K562 (cell line): ENCODE measurements around the gene DCUN1D1. TPM values are rescaled to one million over a fixed set of nuclear protein-coding genes. Genes with fewer than 3 reads are reported as not detected.

ENCODE experiments used
- ADNP ChIP-seq: fragments of 200-800 bp; sonication (Bioruptor generic); IDR thresholded peaks from 2 replicates; pipeline ENCODE4 v1.6.1; 2016; ENCODE audit warnings: missing genetic modification characterization, missing compliant biosample characterization
- ARNT ChIP-seq, 2 experiments: fragments of 450-650 bp; IDR thresholded peaks; 2 replicates each; pipeline ENCODE4 v1.6.1; 2016; ENCODE audit warnings: mild to moderate bottlenecking in 1 of 2
- CAMTA2 ChIP-seq: fragments of 250-450 bp; sonication (Bioruptor Pico); conservative IDR thresholded peaks from 2 replicates; pipeline ENCODE4 v1.5.1; 2022
- CC2D1A ChIP-seq: fragments of 450-650 bp; IDR thresholded peaks from 2 replicates; pipeline ENCODE4 v1.6.1; 2017; ENCODE audit warnings: mild to moderate bottlenecking
- EHMT2 ChIP-seq: fragments of 450-650 bp; IDR thresholded peaks from 2 replicates; pipeline ENCODE4 v1.6.1; 2018; ENCODE audit warnings: antibody characterized with exemption
- FOXJ2 ChIP-seq: fragments of 200-800 bp; sonication (Bioruptor generic); IDR thresholded peaks from 2 replicates; pipeline ENCODE4 v1.6.1; 2016; ENCODE audit warnings: missing genetic modification characterization, missing compliant biosample characterization
- FOXK2 ChIP-seq, 2 experiments: fragments of 450-650 bp; IDR thresholded peaks in 1 of 2; conservative IDR thresholded peaks in 1 of 2; 2 replicates each; pipeline ENCODE4 v1.6.1; 2016; ENCODE audit warnings: low read depth in 2 of 2, mild to moderate bottlenecking in 1 of 2
- KAT7 ChIP-seq: sonication (generic); formaldehyde crosslinking; IDR thresholded peaks from 2 replicates; pipeline ENCODE4 v1.8.0; 2022; ENCODE audit warnings: missing genetic modification reagents, mild to moderate bottlenecking, borderline replicate concordance
- MEIS2 ChIP-seq: fragments of 450-650 bp; IDR thresholded peaks from 2 replicates; pipeline ENCODE4 v1.6.1; 2014; ENCODE audit warnings: mild to moderate bottlenecking; ENCODE audit not compliant: partially characterized antibody
- NFIC ChIP-seq: fragments of 450-650 bp; IDR thresholded peaks from 2 replicates; pipeline ENCODE4 v1.6.1; 2017; ENCODE audit warnings: mild to moderate bottlenecking, inconsistent platforms
- NR2C1 ChIP-seq, 2 experiments: fragments of 450-650 bp; IDR thresholded peaks; 2 replicates each; pipeline ENCODE4 v1.6.1; 2017; ENCODE audit warnings: mild to moderate bottlenecking in 2 of 2, antibody characterized with exemption in 1 of 2, inconsistent platforms in 1 of 2, missing compliant biosample characterization in 1 of 2, missing genetic modification characterization in 1 of 2
- RAD51 ChIP-seq: fragments of 450-650 bp; IDR thresholded peaks from 2 replicates; pipeline ENCODE4 v1.7.1; 2016; ENCODE audit warnings: low read depth, mild to moderate bottlenecking, borderline replicate concordance
- TOE1 ChIP-seq, 2 experiments: fragments of 450-650 bp in 1 of 2; sonication (generic) in 1 of 2; formaldehyde crosslinking in 1 of 2; IDR thresholded peaks; 2 replicates each; pipeline versions ENCODE4 v1.7.1 to v1.8.0; 2016 to 2022; ENCODE audit warnings: borderline replicate concordance in 2 of 2, mild to moderate bottlenecking in 2 of 2, antibody characterized with exemption in 1 of 2, inconsistent platforms in 1 of 2, low read depth in 1 of 2, missing genetic modification reagents in 1 of 2, moderate library complexity in 1 of 2
- ZNF184 ChIP-seq: sonication (generic); formaldehyde crosslinking; IDR thresholded peaks from 2 replicates; pipeline ENCODE4 v1.5.0; 2020; ENCODE audit warnings: missing genetic modification reagents
- ZNF384 ChIP-seq: IDR thresholded peaks from 2 replicates; pipeline ENCODE4 v1.6.1; 2012; ENCODE audit warnings: low read depth, low read length, improper control_type of control experiment
- ZNF707 ChIP-seq: fragments of 250-450 bp; sonication (Bioruptor Pico); conservative IDR thresholded peaks from 2 replicates; pipeline ENCODE4 v1.8.0; 2022; ENCODE audit warnings: inconsistent platforms, mild to moderate bottlenecking, moderate library complexity
- polyA plus RNA-seq, 8 experiments: library from polyadenylated mRNA; depleted of rRNA in 4 of 8; stranded (reverse) in 5 of 8; unstranded in 3 of 8; fragments of >200 nt; fragmentation: Nextera tagmentation in 2 of 8; fragmentation: Illumina TruSeq in 1 of 8; extraction: Ambion mirVana in 2 of 8; extraction: Trizol in 1 of 8; gene quantifications; 2 replicates each; pipeline versions ENCODE4 v1.2.1 to v1.2.3, GENCODE V29; 2011 to 2014; ENCODE audit warnings: inconsistent platforms in 1 of 8, missing spikeins in 1 of 8
- total RNA-seq, 7 experiments: library from RNA; depleted of rRNA in 6 of 7; stranded (reverse); fragments of >200 nt in 6 of 7; fragmentation: Illumina TruSeq in 2 of 7; extraction: Trizol in 2 of 7; gene quantifications; 2 replicates each; pipeline versions ENCODE4 v1.2.1 to v1.2.3, GENCODE V29; 2011 to 2021; ENCODE audit warnings: low replicate concordance in 1 of 7
- TF ChIP-seq, protein P1 (sequence below): sonication (generic); formaldehyde crosslinking; IDR thresholded peaks from 2 replicates; pipeline ENCODE4 v1.8.1; 2023; ENCODE audit warnings: mild to moderate bottlenecking, missing genetic modification reagents
- TF ChIP-seq, protein P2 (sequence below): fragments of 250-450 bp; sonication (Bioruptor Pico); IDR thresholded peaks from 2 replicates; pipeline ENCODE4 v1.4.0; 2020; ENCODE audit warnings: mild to moderate bottlenecking, moderate library complexity, borderline replicate concordance
- TF ChIP-seq, protein P3 (sequence below): sonication (generic); formaldehyde crosslinking; IDR thresholded peaks from 2 replicates; pipeline ENCODE4 v1.8.0; 2022; ENCODE audit warnings: missing genetic modification reagents, mild to moderate bottlenecking, borderline replicate concordance
- TF ChIP-seq, protein P4 (sequence below): sonication (generic); formaldehyde crosslinking; IDR thresholded peaks from 2 replicates; pipeline ENCODE4 v1.9.0; 2022; ENCODE audit warnings: mild to moderate bottlenecking, missing genetic modification reagents

Gene DCUN1D1
- total and polyA plus RNA-seq, 9 of the 15 experiments (the other 6 are each of a cell fraction or from before 2014, with no cell fraction given) = 11.4 to 46.8 (median 28.2) TPM

DNA sequence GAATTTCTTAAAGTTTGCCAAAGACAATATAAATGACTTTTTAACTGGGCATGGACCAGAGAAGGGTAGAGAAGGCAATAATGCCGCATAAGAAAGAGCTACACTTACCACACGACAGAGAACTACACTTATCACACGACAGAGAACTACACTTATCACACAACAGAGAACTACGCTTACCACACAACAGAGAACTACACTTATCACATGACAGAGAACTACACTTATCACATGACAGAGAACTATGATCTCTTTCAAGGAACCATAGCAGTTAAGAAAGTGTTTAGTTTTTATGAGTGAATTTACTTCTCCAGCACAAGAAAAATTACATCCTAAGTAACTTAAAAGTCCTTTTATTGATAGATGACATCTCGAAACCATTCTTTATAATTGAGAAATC is 32.0 kb downstream of the DCUN1D1 start (continued):
- TF ChIP-seq, protein P1, sequence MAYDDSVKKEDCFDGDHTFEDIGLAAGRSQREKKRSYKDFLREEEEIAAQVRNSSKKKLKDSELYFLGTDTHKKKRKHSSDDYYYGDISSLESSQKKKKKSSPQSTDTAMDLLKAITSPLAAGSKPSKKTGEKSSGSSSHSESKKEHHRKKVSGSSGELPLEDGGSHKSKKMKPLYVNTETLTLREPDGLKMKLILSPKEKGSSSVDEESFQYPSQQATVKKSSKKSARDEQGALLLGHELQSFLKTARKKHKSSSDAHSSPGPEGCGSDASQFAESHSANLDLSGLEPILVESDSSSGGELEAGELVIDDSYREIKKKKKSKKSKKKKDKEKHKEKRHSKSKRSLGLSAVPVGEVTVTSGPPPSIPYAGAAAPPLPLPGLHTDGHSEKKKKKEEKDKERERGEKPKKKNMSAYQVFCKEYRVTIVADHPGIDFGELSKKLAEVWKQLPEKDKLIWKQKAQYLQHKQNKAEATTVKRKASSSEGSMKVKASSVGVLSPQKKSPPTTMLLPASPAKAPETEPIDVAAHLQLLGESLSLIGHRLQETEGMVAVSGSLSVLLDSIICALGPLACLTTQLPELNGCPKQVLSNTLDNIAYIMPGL = no peak
- TF ChIP-seq KAT7 = no peak
- TF ChIP-seq, protein P2, sequence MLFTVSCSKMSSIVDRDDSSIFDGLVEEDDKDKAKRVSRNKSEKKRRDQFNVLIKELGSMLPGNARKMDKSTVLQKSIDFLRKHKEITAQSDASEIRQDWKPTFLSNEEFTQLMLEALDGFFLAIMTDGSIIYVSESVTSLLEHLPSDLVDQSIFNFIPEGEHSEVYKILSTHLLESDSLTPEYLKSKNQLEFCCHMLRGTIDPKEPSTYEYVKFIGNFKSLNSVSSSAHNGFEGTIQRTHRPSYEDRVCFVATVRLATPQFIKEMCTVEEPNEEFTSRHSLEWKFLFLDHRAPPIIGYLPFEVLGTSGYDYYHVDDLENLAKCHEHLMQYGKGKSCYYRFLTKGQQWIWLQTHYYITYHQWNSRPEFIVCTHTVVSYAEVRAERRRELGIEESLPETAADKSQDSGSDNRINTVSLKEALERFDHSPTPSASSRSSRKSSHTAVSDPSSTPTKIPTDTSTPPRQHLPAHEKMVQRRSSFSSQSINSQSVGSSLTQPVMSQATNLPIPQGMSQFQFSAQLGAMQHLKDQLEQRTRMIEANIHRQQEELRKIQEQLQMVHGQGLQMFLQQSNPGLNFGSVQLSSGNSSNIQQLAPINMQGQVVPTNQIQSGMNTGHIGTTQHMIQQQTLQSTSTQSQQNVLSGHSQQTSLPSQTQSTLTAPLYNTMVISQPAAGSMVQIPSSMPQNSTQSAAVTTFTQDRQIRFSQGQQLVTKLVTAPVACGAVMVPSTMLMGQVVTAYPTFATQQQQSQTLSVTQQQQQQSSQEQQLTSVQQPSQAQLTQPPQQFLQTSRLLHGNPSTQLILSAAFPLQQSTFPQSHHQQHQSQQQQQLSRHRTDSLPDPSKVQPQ (CRISPR knock-in tag) = no peak
- peak; percentile 54; the same call in 1 of the 2 replicates for TF ChIP-seq FOXJ2 (tag)
- no peak for TF ChIP-seq ZNF707 (CRISPR knock-in tag)
- TF ChIP-seq, protein P3, sequence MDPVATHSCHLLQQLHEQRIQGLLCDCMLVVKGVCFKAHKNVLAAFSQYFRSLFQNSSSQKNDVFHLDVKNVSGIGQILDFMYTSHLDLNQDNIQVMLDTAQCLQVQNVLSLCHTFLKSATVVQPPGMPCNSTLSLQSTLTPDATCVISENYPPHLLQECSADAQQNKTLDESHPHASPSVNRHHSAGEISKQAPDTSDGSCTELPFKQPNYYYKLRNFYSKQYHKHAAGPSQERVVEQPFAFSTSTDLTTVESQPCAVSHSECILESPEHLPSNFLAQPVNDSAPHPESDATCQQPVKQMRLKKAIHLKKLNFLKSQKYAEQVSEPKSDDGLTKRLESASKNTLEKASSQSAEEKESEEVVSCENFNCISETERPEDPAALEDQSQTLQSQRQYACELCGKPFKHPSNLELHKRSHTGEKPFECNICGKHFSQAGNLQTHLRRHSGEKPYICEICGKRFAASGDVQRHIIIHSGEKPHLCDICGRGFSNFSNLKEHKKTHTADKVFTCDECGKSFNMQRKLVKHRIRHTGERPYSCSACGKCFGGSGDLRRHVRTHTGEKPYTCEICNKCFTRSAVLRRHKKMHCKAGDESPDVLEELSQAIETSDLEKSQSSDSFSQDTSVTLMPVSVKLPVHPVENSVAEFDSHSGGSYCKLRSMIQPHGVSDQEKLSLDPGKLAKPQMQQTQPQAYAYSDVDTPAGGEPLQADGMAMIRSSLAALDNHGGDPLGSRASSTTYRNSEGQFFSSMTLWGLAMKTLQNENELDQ (CRISPR knock-in tag) = no peak
- no peak for TF ChIP-seq CAMTA2 (CRISPR knock-in tag)
- no peak for TF ChIP-seq MEIS2
- TF ChIP-seq NFIC = no peak
- peak; percentile 77; the same call in 1 of the 2 replicates for TF ChIP-seq EHMT2
- TF ChIP-seq, protein P4, sequence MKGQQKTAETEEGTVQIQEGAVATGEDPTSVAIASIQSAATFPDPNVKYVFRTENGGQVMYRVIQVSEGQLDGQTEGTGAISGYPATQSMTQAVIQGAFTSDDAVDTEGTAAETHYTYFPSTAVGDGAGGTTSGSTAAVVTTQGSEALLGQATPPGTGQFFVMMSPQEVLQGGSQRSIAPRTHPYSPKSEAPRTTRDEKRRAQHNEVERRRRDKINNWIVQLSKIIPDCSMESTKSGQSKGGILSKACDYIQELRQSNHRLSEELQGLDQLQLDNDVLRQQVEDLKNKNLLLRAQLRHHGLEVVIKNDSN (CRISPR knock-in tag) = peak; percentile 65; the same call in 1 of the 2 replicates
- no peak for TF ChIP-seq ZNF184 (CRISPR knock-in tag)
- peak in 1 of 2 experiments; percentile 74; a peak in 1 of 4 replicates for TF ChIP-seq FOXK2 (conservative IDR thresholded peaks at IDR 0.05 in 1 of 2, IDR thresholded peaks at IDR 0.05 in 1 of 2; ENCODE audit: low read depth in 2 of 2)
- TF ChIP-seq ARNT (IDR thresholded peaks at IDR 0.05) = no peak
- TF ChIP-seq ADNP (tag) = peak; percentile 74
- TF ChIP-seq NR2C1 (IDR thresholded peaks at IDR 0.05) = 0 out of 2 replicates have a peak, but pooled peaks have one; percentile 25
- no peak for TF ChIP-seq NR2C1 (tag; IDR thresholded peaks at IDR 0.05)
- no peak for TF ChIP-seq ZNF384
- peak; percentile 89 for TF ChIP-seq RAD51
- TF ChIP-seq CC2D1A = 0 out of 2 replicates have a peak, but pooled peaks have one; percentile 8
- peak; percentile 90 for TF ChIP-seq TOE1 (IDR thresholded peaks at IDR 0.05; ENCODE audit: borderline replicate concordance)
- no peak for TF ChIP-seq TOE1 (CRISPR knock-in tag; IDR thresholded peaks at IDR 0.05; ENCODE audit: borderline replicate concordance, low read depth)
